Measurements from ENCODE around the gene RNF31. TPM values are rescaled to one million over a fixed set of nuclear protein-coding genes. Genes with fewer than 3 reads are reported as not detected.
A peak's percentile ranks its signal among the peaks of the same experiment; 100 is the strongest.

The RNF31 gene
- total and polyA plus RNA-seq, 4 experiments from 2014 or later, result 44.3 to 113 (median 91.8) TPM

DNA sequence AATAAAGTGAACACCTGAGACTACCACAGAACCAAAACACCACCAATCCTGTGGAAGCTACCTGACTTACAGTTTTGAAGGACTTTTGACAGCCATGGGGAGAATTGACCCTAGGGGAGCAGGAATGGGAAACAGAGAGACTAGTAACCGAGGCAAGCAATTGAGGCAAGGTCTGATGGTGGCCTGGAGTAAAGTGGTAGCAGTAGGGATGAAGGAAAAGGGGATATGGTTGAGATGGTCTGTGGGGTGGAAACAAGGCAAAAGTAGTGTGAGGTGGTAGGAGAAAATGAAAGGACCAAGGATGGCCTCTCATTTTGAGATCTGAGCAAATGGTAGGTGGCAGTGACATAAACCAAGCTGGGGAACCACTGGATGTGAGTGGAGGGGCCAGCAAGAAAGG lies 9.5 kb downstream of the RNF31 start:
- peaks cover 39 to 67% of the 10 kb centered on the region in 2 donors for H3K36me3 Mint-ChIP-seq
- H3K27me3 Mint-ChIP-seq, result no peaks in the 10 kb centered on the region
- no peaks in the 10 kb centered on the region for H3K9me3 ChIP-seq (ENCODE audit: control insufficient read depth in 1 of 2, low read length in 2 of 2)
- ChIA-PET POLR2A (ENCODE audit: partially characterized antibody) (interaction anchor here (9.5 kb wide), 1 partner anchor 9 kb away, joined by 162 read pairs; the partner anchor contains the start of genes PSME2 and RNF31), CTCF (ENCODE audit: partially characterized antibody) (interaction anchor here (0.6 to 6.9 kb wide), 2 partner anchors 8 to 189 kb away, joined by 3 to 110 read pairs; partner anchors contain the start of genes PSME2 and RNF31)
- DNase-seq, result no peak
- no peak overlapping the region for H3K27ac ChIP-seq (ENCODE audit: low read depth, low read length)
- peaks cover 11 to 28% (median 18%) of the 10 kb centered on the region in 4 donors for H3K4me1 Mint-ChIP-seq
- no peaks in the 10 kb centered on the region for H3K9me3 Mint-ChIP-seq
- H3K4me1 ChIP-seq (ENCODE audit: insufficient read depth, low read length), result peaks cover 12% of the 10 kb centered on the region
- no peak overlapping the region for H3K4me3 ChIP-seq (ENCODE audit: low read length in 2 of 2)
- H3K4me3 Mint-ChIP-seq, result peak overlapping the region in 1 of 8 donors; percentile 32
- intact Hi-C loops (cut with micrococcal nuclease), result no loop called here
- peaks cover 52% of the 10 kb centered on the region for H3K36me3 ChIP-seq (ENCODE audit: insufficient read depth, low read length)
- no peaks in the 10 kb centered on the region for H3K27me3 ChIP-seq (ENCODE audit: insufficient read depth, low read length)
- peak overlapping the region in 6 of 7 donors; percentile 20 to 85 (median 64) for H3K27ac Mint-ChIP-seq

DNA sequence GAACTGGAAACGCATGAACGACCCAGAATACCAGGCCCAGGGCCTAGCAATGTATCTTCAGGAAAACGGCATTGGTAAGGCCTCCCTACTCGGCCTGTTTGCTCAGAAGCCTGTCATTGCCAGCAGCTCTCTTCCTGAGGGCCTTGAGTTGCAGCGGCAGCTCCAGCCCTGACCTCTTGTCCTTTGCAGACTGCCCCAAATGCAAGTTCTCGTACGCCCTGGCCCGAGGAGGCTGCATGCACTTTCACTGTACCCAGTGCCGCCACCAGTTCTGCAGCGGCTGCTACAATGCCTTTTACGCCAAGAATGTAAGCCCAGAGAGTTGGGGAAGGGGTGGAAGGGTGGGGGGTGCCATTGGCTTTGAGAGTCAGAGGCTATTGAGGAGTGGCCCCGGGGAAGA lies 10.0 kb downstream of the RNF31 start:
- H3K4me3 ChIP-seq (ENCODE audit: low read length in 2 of 2), result no peak overlapping the region
- Mint-ChIP-seq H3K9me3 (no peaks in the 10 kb centered on the region), H3K27ac (peak overlapping the region in 4 of 7 donors; percentile 56 to 85 (median 66)), H3K4me3 (no peak overlapping the region), H3K27me3 (no peaks in the 10 kb centered on the region), H3K4me1 (peaks cover 16 to 33% (median 21%) of the 10 kb centered on the region in 4 donors), H3K36me3 (peaks cover 40 to 69% of the 10 kb centered on the region in 2 donors)
- no peaks in the 10 kb centered on the region for H3K27me3 ChIP-seq (ENCODE audit: insufficient read depth, low read length)
- ChIA-PET CTCF (ENCODE audit: partially characterized antibody) (interaction anchor here (0.6 to 6.9 kb wide), 4 partner anchors 9 to 189 kb away, joined by 3 to 110 read pairs (median 3); partner anchors contain the start of genes PSME2 and RNF31), POLR2A (ENCODE audit: partially characterized antibody) (interaction anchor here (0.9 to 9.5 kb wide), 2 partner anchors 10 to 42 kb away, joined by 3 to 162 read pairs; partner anchors contain the start of genes NRL, PSME2 and RNF31)
- no peak for DNase-seq
- peaks cover 49% of the 10 kb centered on the region for H3K36me3 ChIP-seq (ENCODE audit: insufficient read depth, low read length)
- no peaks in the 10 kb centered on the region for H3K9me3 ChIP-seq (ENCODE audit: control insufficient read depth in 1 of 2, low read length in 2 of 2)
- H3K4me1 ChIP-seq (ENCODE audit: insufficient read depth, low read length), result peaks cover 17% of the 10 kb centered on the region
- H3K27ac ChIP-seq (ENCODE audit: low read depth, low read length), result no peak overlapping the region
- intact Hi-C loops (cut with micrococcal nuclease), result no loop called here

DNA sequence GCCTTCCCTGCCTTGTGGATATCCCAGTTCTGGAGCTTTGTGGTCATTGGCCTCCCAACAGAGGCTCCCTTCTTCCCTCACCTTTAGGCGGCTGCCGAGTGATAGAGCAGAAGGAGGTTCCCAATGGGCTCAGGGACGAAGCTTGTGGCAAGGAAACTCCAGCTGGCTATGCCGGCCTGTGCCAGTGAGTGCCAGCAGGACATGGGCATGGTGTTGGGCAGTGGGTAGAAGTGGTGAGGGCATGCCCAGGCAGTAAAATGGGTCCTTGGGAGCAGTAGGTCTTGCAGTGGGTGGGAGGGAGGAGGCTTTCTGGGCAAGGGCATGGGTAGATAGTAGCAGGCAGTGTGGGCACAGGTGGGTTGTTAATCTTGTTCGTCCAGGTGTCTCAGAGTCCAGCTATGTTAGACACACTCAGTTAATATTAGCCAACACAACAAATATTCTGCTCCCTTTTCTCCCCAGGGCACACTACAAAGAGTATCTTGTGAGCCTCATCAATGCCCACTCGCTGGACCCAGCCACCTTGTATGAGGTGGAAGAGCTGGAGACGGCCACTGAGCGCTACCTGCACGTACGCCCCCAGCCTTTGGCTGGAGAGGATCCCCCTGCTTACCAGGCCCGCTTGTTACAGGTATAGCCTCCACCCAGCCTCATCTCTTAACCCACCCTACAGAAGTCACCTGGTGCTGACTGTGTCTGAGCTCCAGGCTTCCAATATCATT lies 12.6 kb downstream of the RNF31 start:
- no peaks in the 10 kb centered on the region for H3K27me3 Mint-ChIP-seq
- H3K27me3 ChIP-seq (ENCODE audit: insufficient read depth, low read length), result no peaks in the 10 kb centered on the region
- H3K36me3 ChIP-seq (ENCODE audit: insufficient read depth, low read length), result peaks cover 66% of the 10 kb centered on the region
- ChIA-PET CTCF (ENCODE audit: partially characterized antibody) (interaction anchor here (0.7 to 6.9 kb wide), 20 partner anchors 11 to 272 kb away, joined by 3 to 110 read pairs (median 9); partner anchors contain the start of genes CHMP4A, CIDEB, DCAF11 and EMC9), POLR2A (ENCODE audit: partially characterized antibody) (interaction anchor here (1.7 to 9.5 kb wide), 17 partner anchors 11 to 150 kb away, joined by 6 to 162 read pairs (median 23); partner anchors contain the start of genes CHMP4A, DCAF11, EMC9 and IPO4)
- no peak overlapping the region for H3K4me3 ChIP-seq (ENCODE audit: low read length in 2 of 2)
- H3K4me1 ChIP-seq (ENCODE audit: insufficient read depth, low read length), result peaks cover 42% of the 10 kb centered on the region
- intact Hi-C loops (cut with micrococcal nuclease), result loop anchor here (2.0 kb wide), 1 partner anchor 145 kb away; no protein-coding TSS in a partner anchor
- no peak for DNase-seq
- H3K4me1 Mint-ChIP-seq, result peaks cover 28 to 56% (median 38%) of the 10 kb centered on the region in 4 donors
- H3K9me3 ChIP-seq (ENCODE audit: control insufficient read depth in 1 of 2, low read length in 2 of 2), result no peaks in the 10 kb centered on the region
- no peaks in the 10 kb centered on the region for H3K9me3 Mint-ChIP-seq
- peak overlapping the region in 2 of 8 donors; percentile 24 to 30 for H3K4me3 Mint-ChIP-seq
- peak overlapping the region; percentile 90 for H3K27ac ChIP-seq (ENCODE audit: low read depth, low read length)
- H3K27ac Mint-ChIP-seq, result peak overlapping the region; percentile 79 to 100 (median 99)
- peaks cover 50 to 78% of the 10 kb centered on the region in 2 donors for H3K36me3 Mint-ChIP-seq

DNA sequence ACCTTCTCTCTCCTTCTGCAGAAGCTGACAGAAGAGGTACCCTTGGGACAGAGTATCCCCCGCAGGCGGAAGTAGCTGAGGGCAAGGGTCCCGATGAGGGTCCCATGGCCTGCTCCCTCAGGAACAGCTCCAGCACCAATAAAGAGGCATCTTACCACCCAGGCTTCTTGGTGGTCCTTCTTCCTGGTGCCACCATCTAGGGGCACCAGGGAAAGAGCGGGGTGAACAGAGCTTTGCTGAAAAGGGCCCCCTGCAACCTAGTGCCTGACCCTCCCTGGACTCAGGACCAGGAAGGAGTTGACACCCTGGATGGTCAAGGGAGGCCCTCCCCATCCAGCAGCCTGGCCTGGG lies 13.2 kb downstream of the RNF31 start:
- Mint-ChIP-seq H3K27me3 (no peaks in the 10 kb centered on the region), H3K9me3 (no peaks in the 10 kb centered on the region), H3K4me3 (peak overlapping the region in 6 of 8 donors; percentile 24 to 100 (median 99)), H3K4me1 (peaks cover 31 to 60% (median 43%) of the 10 kb centered on the region in 4 donors), H3K27ac (peak overlapping the region; percentile 97 to 100 (median 99)), H3K36me3 (peaks cover 53 to 79% of the 10 kb centered on the region in 2 donors)
- intact Hi-C loops (cut with micrococcal nuclease), result loop anchor here (2.0 kb wide), 1 partner anchor 146 kb away; no protein-coding TSS in a partner anchor
- Histone ChIP-seq H3K27ac (ENCODE audit: low read depth, low read length) (peak overlapping the region; percentile 90), H3K4me1 (ENCODE audit: insufficient read depth, low read length) (peaks cover 47% of the 10 kb centered on the region), H3K9me3 (ENCODE audit: control insufficient read depth in 1 of 2, low read length in 2 of 2) (no peaks in the 10 kb centered on the region), H3K4me3 (ENCODE audit: low read length in 2 of 2) (peak overlapping the region in 1 of 2 donors; percentile 73), H3K27me3 (ENCODE audit: insufficient read depth, low read length) (no peaks in the 10 kb centered on the region), H3K36me3 (ENCODE audit: insufficient read depth, low read length) (peaks cover 66% of the 10 kb centered on the region)
- ChIA-PET POLR2A (ENCODE audit: partially characterized antibody) (interaction anchor here (1.0 to 9.5 kb wide), 23 partner anchors 10 to 271 kb away, joined by 3 to 162 read pairs (median 17); partner anchors contain the start of genes CBLN3, CHMP4A, DCAF11 and DHRS1), CTCF (ENCODE audit: partially characterized antibody) (interaction anchor here (1.0 to 6.9 kb wide), 28 partner anchors 12 to 271 kb away, joined by 3 to 110 read pairs (median 5); partner anchors contain the start of genes CHMP4A, DCAF11, DHRS1 and EMC9)
- DNase-seq, result no peak

DNA sequence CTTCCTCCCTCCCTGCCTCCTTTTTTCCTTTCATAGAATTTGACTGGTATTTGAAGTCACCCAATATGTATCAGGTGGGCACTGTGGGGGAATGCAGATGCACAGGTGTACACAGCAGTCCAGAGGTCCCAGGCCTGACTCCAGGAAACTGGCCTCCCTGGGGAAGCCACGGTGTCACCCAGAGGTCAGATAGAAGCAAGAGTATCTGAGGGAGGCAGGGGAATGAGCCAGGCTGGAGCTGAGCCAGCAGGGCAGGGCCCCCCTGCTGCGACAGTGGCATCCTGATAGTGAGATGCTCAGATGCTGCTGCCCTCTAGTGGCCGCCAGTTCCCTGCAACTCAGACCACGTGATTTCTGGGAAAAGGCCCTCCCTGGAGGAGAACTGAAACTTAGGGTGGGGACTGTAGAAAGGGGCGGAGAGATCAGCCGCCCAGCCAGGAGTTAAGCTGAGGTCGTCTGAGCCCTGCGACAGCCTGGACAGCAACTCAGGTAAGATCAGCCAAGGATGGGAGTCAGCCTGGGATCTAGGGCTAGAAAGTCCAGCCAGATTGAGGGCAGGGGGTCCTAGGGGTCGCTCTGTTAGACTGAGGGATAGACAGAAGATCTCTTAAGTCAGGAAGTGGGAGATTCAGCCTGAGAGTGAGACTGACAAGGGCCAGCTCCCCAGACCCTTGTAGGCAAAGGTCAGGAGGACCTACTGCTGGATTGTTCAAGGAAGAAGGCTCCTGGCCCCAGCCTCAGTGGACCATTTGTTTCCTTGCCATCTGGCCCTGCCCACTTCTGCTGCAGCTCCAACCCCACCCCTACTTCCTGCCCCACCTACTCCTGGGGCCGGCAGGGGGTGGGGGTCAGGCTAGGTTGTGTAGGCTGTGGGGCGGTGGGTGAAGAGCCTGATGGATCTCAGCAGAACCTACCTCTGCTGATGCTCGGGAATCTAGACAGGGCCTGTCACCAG lies 13.8 kb downstream of the RNF31 start, which contains the start of gene IRF9:
TSS of gene IRF9 (plus strand) at position 416 of the 955 bp plus-strand sequence. CDS start 880 bp downstream, outside the sequence.
- H3K4me3 Mint-ChIP-seq, result peak within 1 kb of the TSS; percentile 96 to 100 (median 99)
- DNase-seq, result peak; percentile 94 to 97 (median 95)
- no peaks in the 10 kb centered on the region for H3K9me3 ChIP-seq (ENCODE audit: control insufficient read depth in 1 of 2, low read length in 2 of 2)
- intact Hi-C loops (cut with micrococcal nuclease), result loop anchor here (1.0 to 2.0 kb wide), 13 partner anchors 10 to 146 kb away; partner anchors contain the start of genes CHMP4A, DCAF11, EMC9 and IPO4
- no peaks in the 10 kb centered on the region for H3K27me3 ChIP-seq (ENCODE audit: insufficient read depth, low read length)
- no peaks in the 10 kb centered on the region for H3K27me3 Mint-ChIP-seq
- H3K4me3 ChIP-seq (ENCODE audit: low read length in 2 of 2), result peak within 1 kb of the TSS; percentile 73 to 97
- H3K4me1 Mint-ChIP-seq, result peaks cover 29 to 60% (median 48%) of the 10 kb centered on the region in 4 donors
- H3K9me3 Mint-ChIP-seq, result no peaks in the 10 kb centered on the region
- peaks cover 66% of the 10 kb centered on the region for H3K36me3 ChIP-seq (ENCODE audit: insufficient read depth, low read length)
- H3K27ac ChIP-seq (ENCODE audit: low read depth, low read length), result peak within 1 kb of the TSS; percentile 90
- CTCF ChIA-PET (ENCODE audit: partially characterized antibody), result interaction anchor here (0.7 to 6.9 kb wide), 43 partner anchors 8 to 270 kb away, joined by 3 to 110 read pairs (median 4); partner anchors contain the start of genes CHMP4A, CIDEB, DCAF11 and DHRS1
- POLR2A ChIA-PET (ENCODE audit: partially characterized antibody), result interaction anchor here (0.8 to 9.5 kb wide), 29 partner anchors 9 to 270 kb away, joined by 3 to 162 read pairs (median 14); partner anchors contain the start of genes CBLN3, CHMP4A, DCAF11 and DHRS1
- peaks cover 50% of the 10 kb centered on the region for H3K4me1 ChIP-seq (ENCODE audit: insufficient read depth, low read length)
- peak within 1 kb of the TSS; percentile 97 to 100 (median 99) for H3K27ac Mint-ChIP-seq
- H3K36me3 Mint-ChIP-seq, result peaks cover 54 to 80% of the 10 kb centered on the region in 2 donors

DNA sequence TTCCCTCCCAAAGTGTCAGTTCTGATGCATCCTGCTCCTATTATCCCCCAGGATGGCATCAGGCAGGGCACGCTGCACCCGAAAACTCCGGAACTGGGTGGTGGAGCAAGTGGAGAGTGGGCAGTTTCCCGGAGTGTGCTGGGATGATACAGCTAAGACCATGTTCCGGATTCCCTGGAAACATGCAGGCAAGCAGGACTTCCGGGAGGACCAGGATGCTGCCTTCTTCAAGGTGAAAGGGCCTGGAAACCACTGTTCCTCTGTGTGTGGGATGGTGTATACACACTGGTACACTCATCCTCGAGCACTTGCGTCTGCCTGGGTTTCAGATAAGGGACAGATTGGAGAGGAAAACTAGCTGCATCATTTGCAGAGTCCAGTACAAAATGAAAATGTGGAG lies 14.8 kb downstream of the RNF31 start:
- no peaks in the 10 kb centered on the region for H3K9me3 ChIP-seq (ENCODE audit: control insufficient read depth in 1 of 2, low read length in 2 of 2)
- peaks cover 56 to 83% of the 10 kb centered on the region in 2 donors for H3K36me3 Mint-ChIP-seq
- H3K27ac ChIP-seq (ENCODE audit: low read depth, low read length), result peak overlapping the region; percentile 90
- no peaks in the 10 kb centered on the region for H3K27me3 ChIP-seq (ENCODE audit: insufficient read depth, low read length)
- peak overlapping the region; percentile 73 to 97 for H3K4me3 ChIP-seq (ENCODE audit: low read length in 2 of 2)
- no peaks in the 10 kb centered on the region for H3K27me3 Mint-ChIP-seq
- H3K4me1 Mint-ChIP-seq, result peaks cover 29 to 62% (median 49%) of the 10 kb centered on the region in 4 donors
- peaks cover 64% of the 10 kb centered on the region for H3K36me3 ChIP-seq (ENCODE audit: insufficient read depth, low read length)
- ChIA-PET POLR2A (ENCODE audit: partially characterized antibody) (interaction anchor here (0.9 to 9.5 kb wide), 22 partner anchors 8 to 268 kb away, joined by 3 to 162 read pairs (median 18); partner anchors contain the start of genes CHMP4A, DCAF11, EMC9 and IPO4), CTCF (ENCODE audit: partially characterized antibody) (interaction anchor here (0.9 to 6.9 kb wide), 22 partner anchors 10 to 146 kb away, joined by 3 to 110 read pairs (median 6); partner anchors contain the start of genes CIDEB, DCAF11, MDP1 and NRL)
- peak overlapping the region; percentile 96 to 100 (median 99) for H3K4me3 Mint-ChIP-seq
- peaks cover 50% of the 10 kb centered on the region for H3K4me1 ChIP-seq (ENCODE audit: insufficient read depth, low read length)
- no peaks in the 10 kb centered on the region for H3K9me3 Mint-ChIP-seq
- H3K27ac Mint-ChIP-seq, result peak overlapping the region; percentile 97 to 100 (median 99)
- no peak for DNase-seq
- intact Hi-C loops (cut with micrococcal nuclease), result no loop called here
